ENCODE results near the gene SMARCA1.

GRCh38 chrX:129449148-129449547, 74.1 kb downstream of the SMARCA1 start:
- TF ChIP-seq CTCF (conservative IDR thresholded peaks at IDR 0.05; ENCODE audit: low read depth, low read length) (peak; percentile 37), EZH2 (IDR thresholded peaks at IDR 0.05; ENCODE audit: low read length, unreplicated experiment) (no peak), EZH2phosphoT487 (IDR thresholded peaks at IDR 0.05; ENCODE audit: borderline replicate concordance, low read length) (no peak)
